SH-SY5Y (cell line): ENCODE measurements around the gene FAM151B.

ENCODE experiments used
- GATA2 ChIP-seq: IDR thresholded peaks from 2 replicates; pipeline ENCODE4 v1.6.1; 2011; ENCODE audit warnings: mild to moderate bottlenecking, low read depth, low read length
- GATA3 ChIP-seq: IDR thresholded peaks from 2 replicates; pipeline ENCODE4 v1.6.1; 2011; ENCODE audit warnings: low read depth, mild to moderate bottlenecking, low read length, moderate library complexity

DNA sequence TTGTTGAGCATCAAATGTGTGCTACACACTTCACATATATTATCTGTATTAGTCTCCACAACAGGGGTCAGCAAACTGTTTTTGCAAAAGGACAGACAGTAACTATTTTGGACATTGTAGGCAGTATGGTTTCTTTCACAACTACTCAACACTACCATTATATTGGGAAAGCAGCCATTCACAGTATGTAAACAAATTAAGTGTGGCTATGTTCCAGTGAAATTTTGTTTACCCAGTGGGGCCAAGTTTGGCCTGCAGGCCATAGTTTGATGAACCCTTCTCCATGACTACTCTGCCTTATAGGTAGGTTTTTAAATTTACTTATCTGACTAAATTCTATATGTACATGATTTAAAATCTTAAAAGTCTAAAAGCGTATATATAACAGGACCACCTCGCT is 13.0 kb upstream of the FAM151B start:
- no peak for TF ChIP-seq GATA2
- TF ChIP-seq GATA3: no peak
